HS-27A (cell line): ENCODE data around the gene NRSN2.

Experiments
- DNase-seq: peaks from one replicate; pipeline ENCODE4 v3.0.0-alpha.2; 2012; ENCODE audit warnings: low read depth, missing footprints

NRSN2 gene

GRCh38 chr20:346640-347316 is at the start of gene NRSN2:
Gene NRSN2 (plus strand): TSS chr20:347111. CDS start chr20:349644, 2,533 bp downstream.
- no peak for DNase-seq

DNA sequence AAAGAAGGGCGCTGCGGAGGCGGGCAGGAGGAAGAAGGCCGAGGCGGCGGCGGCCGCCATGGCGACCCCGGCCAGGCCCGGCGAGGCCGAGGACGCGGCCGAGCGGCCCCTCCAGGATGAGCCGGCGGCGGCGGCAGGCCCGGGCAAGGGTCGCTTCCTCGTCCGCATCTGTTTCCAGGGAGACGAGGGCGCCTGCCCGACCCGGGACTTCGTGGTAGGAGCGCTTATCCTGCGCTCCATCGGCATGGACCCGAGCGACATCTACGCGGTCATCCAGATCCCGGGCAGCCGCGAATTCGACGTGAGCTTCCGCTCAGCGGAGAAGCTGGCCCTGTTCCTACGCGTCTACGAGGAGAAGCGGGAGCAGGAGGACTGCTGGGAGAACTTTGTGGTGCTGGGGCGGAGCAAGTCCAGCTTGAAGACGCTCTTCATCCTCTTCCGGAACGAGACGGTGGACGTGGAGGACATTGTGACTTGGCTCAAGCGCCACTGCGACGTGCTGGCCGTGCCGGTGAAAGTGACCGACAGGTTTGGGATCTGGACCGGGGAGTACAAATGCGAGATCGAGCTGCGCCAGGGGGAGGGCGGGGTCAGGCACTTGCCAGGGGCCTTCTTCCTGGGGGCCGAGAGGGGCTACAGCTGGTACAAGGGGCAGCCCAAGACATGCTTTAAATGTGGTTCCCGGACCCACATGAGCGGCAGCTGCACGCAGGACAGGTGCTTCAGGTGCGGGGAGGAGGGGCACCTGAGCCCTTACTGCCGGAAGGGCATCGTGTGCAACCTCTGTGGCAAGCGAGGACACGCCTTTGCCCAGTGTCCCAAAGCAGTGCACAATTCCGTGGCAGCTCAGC is 48.8 kb upstream of the NRSN2 start:
- DNase-seq, result peak; percentile 54

GRCh38 chr20:298776-299391 is 48.0 kb upstream of the NRSN2 start:
- DNase-seq, result no peak

DNA sequence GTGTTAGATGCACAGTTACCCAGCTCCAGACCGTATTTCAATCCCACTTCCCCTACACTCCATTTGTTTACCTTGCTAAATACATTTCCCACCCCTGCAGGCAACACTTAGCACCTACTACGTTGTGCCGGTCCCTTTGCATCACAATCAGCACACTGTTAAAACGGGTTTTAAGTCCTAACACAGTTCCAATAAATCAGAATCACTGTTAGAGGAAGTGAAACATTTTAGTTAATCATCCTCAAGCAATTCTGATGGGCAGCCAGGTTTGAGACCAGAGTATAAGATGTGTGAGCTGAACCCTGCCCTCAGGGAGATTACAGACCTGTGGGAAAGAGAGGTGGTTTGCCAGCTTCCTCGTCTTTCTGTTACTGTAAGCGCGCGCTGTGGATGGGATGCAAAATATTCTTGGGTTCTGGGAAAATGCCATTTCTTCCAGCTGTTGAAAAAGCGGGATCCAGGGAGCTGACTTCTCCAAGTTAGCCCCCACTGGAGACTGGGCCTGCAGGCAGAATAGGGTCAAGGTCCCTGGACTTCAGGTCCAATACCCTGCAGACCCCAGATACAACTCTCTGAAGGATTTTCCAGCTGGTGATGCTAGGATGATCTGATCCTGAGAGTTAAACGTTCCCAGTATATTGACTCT is 46.4 kb upstream of the NRSN2 start:
- no peak for DNase-seq

GRCh38 chr20:301886-302848 is 44.7 kb upstream of the NRSN2 start:
- DNase-seq, result no peak

GRCh38 chr20:305745-306144 is 41.2 kb upstream of the NRSN2 start:
- DNase-seq, result no peak

GRCh38 chr20:308427-309038 is 38.4 kb upstream of the NRSN2 start:
- no peak for DNase-seq

GRCh38 chr20:309306-309840 is 37.5 kb upstream of the NRSN2 start:
- no peak for DNase-seq

DNA sequence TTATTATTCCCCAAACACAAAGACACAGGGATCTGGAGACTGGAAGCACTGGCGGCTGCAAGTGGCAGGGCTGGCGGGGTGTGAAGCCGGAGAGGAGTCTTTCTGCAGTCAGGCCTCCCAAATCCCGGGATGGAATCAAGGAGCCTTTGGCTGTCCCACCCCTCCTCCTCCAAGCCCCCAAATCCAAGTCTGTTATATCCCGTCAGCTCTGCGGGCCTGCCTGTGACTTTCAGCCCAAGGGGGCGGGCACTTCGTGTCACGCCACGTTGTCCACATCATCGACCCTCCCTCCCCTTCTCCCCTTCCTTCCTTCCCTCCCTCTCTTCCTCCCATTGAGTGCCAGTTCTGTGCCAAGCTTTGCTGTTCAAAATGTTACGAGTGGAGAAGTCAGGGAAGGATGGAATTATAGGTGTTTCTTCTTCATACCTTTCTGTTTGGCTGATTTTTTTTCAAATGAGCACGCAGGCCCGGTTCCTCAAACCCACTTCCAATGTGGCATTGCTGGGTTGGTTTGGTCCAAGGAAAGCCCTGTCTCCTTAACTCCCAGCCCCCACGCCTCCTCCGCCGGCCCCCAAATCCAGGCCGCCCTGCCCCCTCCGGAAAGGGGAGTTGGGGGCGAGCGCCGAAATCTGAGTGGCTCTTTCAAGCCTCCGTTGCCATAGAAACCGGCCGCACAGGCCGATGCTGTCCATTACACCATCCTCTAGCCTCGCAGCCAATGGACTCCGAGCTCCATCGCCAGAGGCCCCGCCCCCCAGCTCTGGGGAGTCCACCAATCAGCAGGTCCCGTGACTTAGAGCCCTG is 36.9 kb upstream of the NRSN2 start:
- peak; percentile 96 for DNase-seq

DNA sequence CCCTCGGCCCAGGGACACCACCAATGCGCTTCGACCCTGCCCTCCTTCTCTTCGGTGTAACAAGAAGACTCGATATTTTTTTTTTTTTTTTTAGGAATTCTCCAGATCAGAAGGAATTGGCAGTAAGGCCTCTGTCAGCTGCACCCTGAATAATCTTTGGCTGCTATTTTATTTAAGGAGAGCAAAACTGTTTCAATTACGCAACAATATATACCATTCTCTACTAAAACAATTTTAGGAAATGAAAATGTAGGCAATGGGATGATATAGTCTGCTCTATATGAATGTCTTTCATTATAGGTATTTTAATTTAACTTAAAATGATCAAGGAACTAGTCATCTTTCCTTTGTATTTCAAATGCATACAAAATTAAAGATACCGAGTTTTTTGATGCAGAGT is 36.3 kb upstream of the NRSN2 start:
- no peak for DNase-seq

DNA sequence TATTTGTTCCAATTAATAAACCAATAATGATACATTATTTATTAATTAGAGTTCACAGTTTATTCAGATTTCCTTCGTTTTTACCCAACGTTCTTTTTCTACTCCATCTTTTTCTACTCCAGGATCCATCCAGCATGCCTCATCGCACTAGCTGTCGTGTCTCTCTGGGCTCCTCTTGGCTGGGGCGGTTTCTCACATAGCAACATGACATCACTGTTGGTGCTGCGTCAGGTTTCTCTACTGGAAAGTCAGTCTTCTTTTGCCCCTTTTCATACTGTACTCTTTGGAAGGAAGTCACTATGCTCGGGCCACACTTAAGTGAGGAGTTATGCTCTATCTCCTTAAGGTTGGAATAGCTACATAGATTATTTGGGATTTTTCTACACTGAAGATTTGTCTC is 35.3 kb upstream of the NRSN2 start:
- DNase-seq, result no peak

DNA sequence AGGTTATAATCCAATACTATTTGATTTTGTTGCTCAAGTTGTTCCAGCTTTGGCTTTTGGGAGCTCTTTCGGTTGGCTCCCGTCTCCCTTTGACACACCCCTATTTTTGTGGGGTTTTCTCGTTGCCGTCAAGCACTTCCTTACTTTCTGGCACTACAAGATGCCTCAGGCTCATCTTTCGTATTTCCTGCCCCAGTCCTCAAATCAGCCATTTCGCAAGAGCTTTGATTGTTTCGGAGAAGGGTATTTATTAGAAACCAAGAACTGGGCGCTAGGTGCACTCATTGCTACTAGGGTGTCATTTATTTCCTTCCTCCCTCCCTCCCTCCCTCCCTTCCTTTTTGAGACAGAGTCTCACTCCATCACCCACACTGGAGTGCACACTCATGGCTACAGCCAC is 34.8 kb upstream of the NRSN2 start:
- no peak for DNase-seq

DNA sequence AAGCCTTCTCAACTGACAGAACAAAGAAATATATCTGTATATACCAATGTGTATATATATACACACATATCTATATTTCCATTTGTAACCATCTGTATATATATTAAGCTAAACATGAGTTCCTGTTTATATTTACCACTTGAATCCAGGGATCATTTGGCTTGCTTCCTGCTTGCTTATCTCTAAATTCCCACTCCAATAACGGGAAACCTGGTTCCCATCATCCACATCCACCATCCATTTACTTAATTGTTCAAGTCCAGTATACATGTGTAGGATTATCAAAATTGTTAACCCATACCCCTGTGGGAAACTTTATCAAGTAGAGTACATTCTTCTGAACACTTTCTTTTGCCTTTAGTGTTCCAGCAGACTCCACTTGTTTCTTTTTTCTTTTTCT is 34.0 kb upstream of the NRSN2 start:
- DNase-seq, result no peak

DNA sequence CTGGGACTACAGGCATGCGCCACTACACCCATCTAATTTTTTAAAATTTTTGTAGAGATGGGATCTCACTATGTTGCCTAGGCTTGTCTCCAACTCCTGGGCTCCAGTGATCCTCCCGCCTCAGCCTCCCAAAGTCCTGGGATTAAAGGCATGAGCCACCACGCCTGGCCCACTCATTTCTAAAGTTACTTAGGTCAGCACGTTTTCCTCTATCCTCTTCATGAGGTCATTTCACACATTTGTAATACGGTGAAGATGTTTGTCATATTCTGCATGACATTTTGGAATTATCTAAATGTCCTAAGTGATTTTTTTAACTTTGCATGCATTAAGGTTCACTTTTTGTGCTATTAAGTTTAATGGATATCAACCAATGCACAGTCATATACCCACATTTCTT is 33.5 kb upstream of the NRSN2 start:
- DNase-seq, result no peak

GRCh38 chr20:313948-314347 is 33.0 kb upstream of the NRSN2 start:
- DNase-seq, result no peak

- no peak for DNase-seq
Measured at GRCh38 chr20:316316-317068, 30.4 kb upstream of the NRSN2 start.

- DNase-seq, result peak; percentile 86
Measured at GRCh38 chr20:324177-325044, 22.5 kb upstream of the NRSN2 start.
